Activated T-helper 1 cell treated with Interleukin-2 at 50 U/mL for 16 hours (primary cell): ENCODE measurements around the gene HECTD1.
A peak's percentile ranks its signal among the peaks of the same experiment; 100 is the strongest.
"Not testable (repeated sequence)": the region's sequence is repeated elsewhere in the genome, so short reads cannot be mapped to it uniquely, and the experiment has no call there.

ENCODE experiments used
- DNase-seq: peaks from one replicate; pipeline ENCODE4 v3.0.0-alpha.2; 2020; ENCODE audit warnings: low read depth

HECTD1 gene

GRCh38 chr14:31228533-31228932 is 20.9 kb upstream of the HECTD1 start:
- DNase-seq, result no peak

GRCh38 chr14:31224808-31225207 is 17.2 kb upstream of the HECTD1 start:
- no peak for DNase-seq

- DNase-seq, result no peak
Measured at GRCh38 chr14:31223331-31223730, 15.7 kb upstream of the HECTD1 start.

- no peak for DNase-seq
Measured at GRCh38 chr14:31222834-31223233, 15.2 kb upstream of the HECTD1 start.

GRCh38 chr14:31221266-31221665 is 13.7 kb upstream of the HECTD1 start:
- DNase-seq, result no peak

- no peak for DNase-seq
Measured at GRCh38 chr14:31219169-31219568, 11.6 kb upstream of the HECTD1 start.

- no peak for DNase-seq
Measured at GRCh38 chr14:31216359-31216758, 8.8 kb upstream of the HECTD1 start.

GRCh38 chr14:31212893-31213292 is 5.3 kb upstream of the HECTD1 start:
- DNase-seq, result no peak

GRCh38 chr14:31209605-31210004 is 2.0 kb upstream of the HECTD1 start:
- DNase-seq, result no peak

- no peak for DNase-seq
Measured at GRCh38 chr14:31208546-31209424, 1.2 kb upstream of the HECTD1 start.

GRCh38 chr14:31207287-31207754 is 272 bp downstream of the HECTD1 start:
- no peak for DNase-seq

- DNase-seq, result peak; percentile 33
Measured at GRCh38 chr14:31206536-31207286, 882 bp downstream of the HECTD1 start.

GRCh38 chr14:31205681-31206535 is 1.7 kb downstream of the HECTD1 start:
- no peak for DNase-seq

GRCh38 chr14:31204593-31205534 is 2.7 kb downstream of the HECTD1 start:
- no peak for DNase-seq

GRCh38 chr14:31203899-31204592 is 3.5 kb downstream of the HECTD1 start:
- not testable (repeated sequence) for DNase-seq

- no peak for DNase-seq
Measured at GRCh38 chr14:31203414-31203742, 4.2 kb downstream of the HECTD1 start.

- no peak for DNase-seq
Measured at GRCh38 chr14:31201111-31201510, 6.5 kb downstream of the HECTD1 start.

GRCh38 chr14:31200702-31200990 is 6.9 kb downstream of the HECTD1 start:
- DNase-seq, result no peak

GRCh38 chr14:31197671-31198070 is 9.9 kb downstream of the HECTD1 start:
- no peak for DNase-seq

- no peak for DNase-seq
Measured at GRCh38 chr14:31196839-31197492, 10.6 kb downstream of the HECTD1 start.
